Measurements from ENCODE around the gene RNF5. TPM values are rescaled to one million over a fixed set of nuclear protein-coding genes. Genes with fewer than 3 reads are reported as not detected.
A peak's percentile ranks its signal among the peaks of the same experiment; 100 is the strongest.

RNF5 gene, protein sequence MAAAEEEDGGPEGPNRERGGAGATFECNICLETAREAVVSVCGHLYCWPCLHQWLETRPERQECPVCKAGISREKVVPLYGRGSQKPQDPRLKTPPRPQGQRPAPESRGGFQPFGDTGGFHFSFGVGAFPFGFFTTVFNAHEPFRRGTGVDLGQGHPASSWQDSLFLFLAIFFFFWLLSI
- total RNA-seq (2011; cell fraction: chromatin; rRNA removed; ENCODE audit: low replicate concordance), result 19.1 and 20.3 TPM in 2 replicates
- 21.5 and 22.6 TPM in 2 replicates for total RNA-seq (2011; cell fraction: nucleolus; rRNA removed)
- 36.4 and 49.9 TPM in 2 replicates for total RNA-seq (2011; cell fraction: nucleoplasm; rRNA removed)
- 129 and 156 TPM in 2 replicates for total RNA-seq (2014; rRNA removed)
- 123 and 128 TPM in 2 replicates for total RNA-seq (2014; rRNA removed; fragmentation: Illumina TruSeq; extraction: Trizol)
- 99.1 and 110 TPM in 2 replicates for total RNA-seq (2015; rRNA removed; fragmentation: Illumina TruSeq; extraction: Trizol)
- 149 and 154 TPM in 2 replicates for total RNA-seq (2021)
- polyA plus RNA-seq (2011; rRNA removed), result 161 and 163 TPM in 2 replicates
- polyA plus RNA-seq (2011; cell fraction: cytosol; rRNA removed), result 240 and 251 TPM in 2 replicates
- polyA plus RNA-seq (2011; cell fraction: nucleus; rRNA removed), result 54.9 and 71.1 TPM in 2 replicates
- 213 and 399 TPM in 2 replicates for polyA plus RNA-seq (2012)
- polyA plus RNA-seq (2014; fragmentation: Illumina TruSeq; extraction: Trizol), result 227 and 245 TPM in 2 replicates
- polyA plus RNA-seq (2014; fragmentation: Nextera tagmentation; extraction: Ambion mirVana), result 10 to 100 TPM; 62.2 to 95.5 TPM
- polyA plus RNA-seq (2014; rRNA removed), result 207 and 223 TPM in 2 replicates
- 48.7 TPM in 2 replicates for polyA minus RNA-seq (2011; rRNA and poly(A)+ RNA removed)
- 29.3 and 40.5 TPM in 2 replicates for polyA minus RNA-seq (2011; cell fraction: cytosol; rRNA and poly(A)+ RNA removed)
- polyA minus RNA-seq (2011; cell fraction: nucleus; rRNA and poly(A)+ RNA removed), result 9.3 and 18.2 TPM in 2 replicates
- percentile 96 among the genes with signal in this experiment for Bru-seq, nascent RNA
- percentile 93 among the genes with signal in this experiment for BruChase-seq, experiment 1, labeled RNA remaining after a 2-hour chase
- BruChase-seq, experiment 2, labeled RNA remaining after a 6-hour chase, result percentile 93 among the genes with signal in this experiment
- long read RNA-seq, experiment 1, partial matches to known transcripts, result 45 of 46 reads
- long read RNA-seq, experiment 1, other reads (novel, unspliced or antisense), result 1 of 46 reads
- long read RNA-seq, experiment 2, transcript RNF5-203 (6 exons, 1,168 nt), result major isoform, 66 of 125 reads
- long read RNA-seq, experiment 2, partial matches to known transcripts, result 36 of 125 reads
- long read RNA-seq, experiment 2, other reads (novel, unspliced or antisense), result 23 of 125 reads
- long read RNA-seq, experiment 3, partial matches to known transcripts, result 2 of 3 reads
- long read RNA-seq, experiment 3, other reads (novel, unspliced or antisense), result 1 of 3 reads

DNA sequence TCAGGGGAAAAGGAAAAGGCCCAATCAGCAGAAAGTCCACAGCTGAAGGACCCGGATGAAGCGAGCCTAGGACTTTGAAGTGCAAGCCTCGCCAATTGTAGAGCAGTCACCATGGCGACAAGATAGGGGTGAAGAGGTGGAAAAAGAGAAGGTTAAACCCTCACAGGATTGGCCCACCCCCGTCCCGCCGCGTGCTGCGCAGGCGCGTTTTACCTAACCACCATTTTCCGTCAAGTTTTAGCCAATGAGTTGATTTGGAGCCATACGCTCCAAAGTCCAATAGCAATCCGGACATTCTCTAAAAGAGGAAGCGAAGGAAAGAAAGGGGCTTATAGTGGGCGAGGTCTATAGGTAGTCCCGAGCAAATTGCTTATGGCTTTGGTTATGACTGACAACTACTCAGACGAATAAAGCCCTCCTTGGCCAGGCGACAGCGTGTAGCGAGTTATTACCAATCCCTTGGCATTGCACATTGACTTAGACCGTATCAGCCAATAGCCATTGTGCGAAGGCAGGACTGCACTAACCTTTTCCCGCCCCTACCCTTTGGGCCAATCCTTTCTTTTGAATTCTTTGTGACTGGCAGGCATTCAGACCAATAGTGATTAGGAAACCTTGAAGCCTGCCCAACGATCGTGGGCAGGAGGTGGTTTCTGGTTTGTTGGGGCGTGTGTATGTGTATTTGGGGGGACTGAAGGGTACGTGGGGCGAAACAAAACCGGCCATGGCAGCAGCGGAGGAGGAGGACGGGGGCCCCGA lies at the start of gene RNF5:
Gene RNF5, plus strand, starts transcription at position 618 of the 759 bp plus-strand sequence. Its CDS starts 107 bp downstream, at position 725.
- Histone ChIP-seq H3K4me2 (ENCODE audit: insufficient read depth, low read length) (peak within 1 kb of the TSS; percentile 100), H4K20me1 (replicated peaks; ENCODE audit: control insufficient read depth, insufficient read depth, low read length) (no peaks in the 10 kb centered on the region), H3K36me3 (ENCODE audit: control insufficient read depth, insufficient read depth, low read length) (peaks cover 48% of the 10 kb centered on the region; the same call in 2 of the 3 replicates), H3K79me2 (ENCODE audit: control insufficient read depth, insufficient read depth, low read length) (peaks cover 76% of the 10 kb centered on the region), H3K9me3 (replicated peaks; ENCODE audit: control insufficient read depth, insufficient read depth, low read depth, low read length) (no peaks in the 10 kb centered on the region), H2AFZ (ENCODE audit: low read depth, low read length) (peak within 1 kb of the TSS; percentile 92), H3K9me1 (ENCODE audit: control insufficient read depth, insufficient read depth, low read length) (peaks cover 7% of the 10 kb centered on the region), H3K4me3 (peak within 1 kb of the TSS; percentile 88), H3K27me3 (ENCODE audit: control insufficient read depth in 2 of 2, insufficient read depth in 2 of 2, low read length in 2 of 2) (no peaks in the 10 kb centered on the region), H3K4me1 (replicated peaks in 1 of 2; ENCODE audit: control insufficient read depth in 2 of 2, insufficient read depth in 2 of 2, low read length in 2 of 2) (peaks cover 40 to 65% of the 10 kb centered on the region in 2 experiments), H3K9ac (ENCODE audit: insufficient read depth in 1 of 2, low read depth in 2 of 2, low read length in 2 of 2) (peak within 1 kb of the TSS; percentile 86 to 91), H3K27ac (ENCODE audit: extremely low read depth, low read depth, low read length) (peak within 1 kb of the TSS; percentile 94)
- DNase-seq (ENCODE audit: extremely low read depth in 1 of 4, low spot score in 3 of 4) (peak; percentile 95 to 100 (median 97)), FAIRE-seq (peak; percentile 100), ATAC-seq (peak; percentile 85)
- ChIA-PET POLR2A (interaction anchor here (0.5 to 4.5 kb wide), 20 partner anchors 9 to 371 kb away, joined by 3 to 30 read pairs (median 4); partner anchors contain the start of genes ATF6B, EGFL8, LSM2 and PBX2), CTCF (ENCODE audit: low intra/inter-chr PET ratio) (no interaction called here)
- intact Hi-C loops (cut with micrococcal nuclease) (loop anchor here (2.0 to 10.0 kb wide), 4 partner anchors 47 to 513 kb away; partner anchors contain the start of genes C6orf47, CSNK2B, FKBPL and GPANK1), in situ Hi-C loops (cut with MboI) (no loop called here)
- under 1% methylated on average over 33 of the region's 33 CpGs for WGBS (ENCODE audit: insufficient coverage, low coverage, missing lambda C conversion rate)
- no TSS peak for BruUV-seq (replicated peaks)
- peak; percentile 63; the same call in 1 of the 2 replicates for TF ChIP-seq GABPB1 (CRISPR knock-in tag; IDR thresholded peaks at IDR 0.05)
- peak; percentile 82 for TF ChIP-seq CREB1 (IDR thresholded peaks at IDR 0.05)
- TF ChIP-seq CREB1 (CRISPR knock-in tag; IDR thresholded peaks at IDR 0.05), result peak; percentile 49; the same call in 1 of the 2 replicates
- TF ChIP-seq TAF1 (IDR thresholded peaks at IDR 0.05; ENCODE audit: control insufficient read depth, extremely low read depth, insufficient read depth, low read length, severe bottlenecking), result peak; percentile 41
- TF ChIP-seq, protein P1, sequence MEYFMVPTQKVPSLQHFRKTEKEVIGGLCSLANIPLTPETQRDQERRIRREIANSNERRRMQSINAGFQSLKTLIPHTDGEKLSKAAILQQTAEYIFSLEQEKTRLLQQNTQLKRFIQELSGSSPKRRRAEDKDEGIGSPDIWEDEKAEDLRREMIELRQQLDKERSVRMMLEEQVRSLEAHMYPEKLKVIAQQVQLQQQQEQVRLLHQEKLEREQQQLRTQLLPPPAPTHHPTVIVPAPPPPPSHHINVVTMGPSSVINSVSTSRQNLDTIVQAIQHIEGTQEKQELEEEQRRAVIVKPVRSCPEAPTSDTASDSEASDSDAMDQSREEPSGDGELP (CRISPR knock-in tag; IDR thresholded peaks at IDR 0.05; ENCODE audit: borderline replicate concordance), result peak; percentile 68; the same call in 1 of the 2 replicates
- TF ChIP-seq BRD4 (IDR thresholded peaks at IDR 0.05), result no peak
- TF ChIP-seq RCOR1 (IDR thresholded peaks at IDR 0.05; ENCODE audit: borderline replicate concordance in 1 of 2, low read depth in 2 of 2, low read length in 2 of 2), result peak in 1 of 2 experiments; percentile 76; a peak in 2 of 4 replicates
- no peak for TF ChIP-seq ZFP30 (CRISPR knock-in tag; IDR thresholded peaks at IDR 0.05; ENCODE audit: borderline replicate concordance)
- TF ChIP-seq ZNF224 (CRISPR knock-in tag; IDR thresholded peaks at IDR 0.05), result no peak
- no peak; the same call in 1 of the 2 replicates for TF ChIP-seq NR2C1 (IDR thresholded peaks at IDR 0.05)
- peak; percentile 33; the same call in 1 of the 2 replicates for TF ChIP-seq NR2C1 (tag; IDR thresholded peaks at IDR 0.05)
- TF ChIP-seq YBX1 (IDR thresholded peaks at IDR 0.05), result no peak
- TF ChIP-seq ZFP1 (CRISPR knock-in tag; IDR thresholded peaks at IDR 0.05), result no peak
- TF ChIP-seq, protein P2, sequence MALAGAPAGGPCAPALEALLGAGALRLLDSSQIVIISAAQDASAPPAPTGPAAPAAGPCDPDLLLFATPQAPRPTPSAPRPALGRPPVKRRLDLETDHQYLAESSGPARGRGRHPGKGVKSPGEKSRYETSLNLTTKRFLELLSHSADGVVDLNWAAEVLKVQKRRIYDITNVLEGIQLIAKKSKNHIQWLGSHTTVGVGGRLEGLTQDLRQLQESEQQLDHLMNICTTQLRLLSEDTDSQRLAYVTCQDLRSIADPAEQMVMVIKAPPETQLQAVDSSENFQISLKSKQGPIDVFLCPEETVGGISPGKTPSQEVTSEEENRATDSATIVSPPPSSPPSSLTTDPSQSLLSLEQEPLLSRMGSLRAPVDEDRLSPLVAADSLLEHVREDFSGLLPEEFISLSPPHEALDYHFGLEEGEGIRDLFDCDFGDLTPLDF (CRISPR knock-in tag; IDR thresholded peaks at IDR 0.05), result peak; percentile 87; the same call in 1 of the 2 replicates

All from K562 (cell line).